Umbilical cord (tissue), 2 donors: ENCODE results near the gene ASCL2. TPM values are rescaled to one million over a fixed set of nuclear protein-coding genes. Genes with fewer than 3 reads are reported as not detected.

ENCODE experiments used
- DNase-seq: peaks from one replicate; pipeline ENCODE4 v3.0.0-alpha.2; 2015; ENCODE audit warnings: low spot score
- total RNA-seq: library from RNA; depleted of rRNA; stranded (reverse); fragments of >200 nt; gene quantifications from one replicate; pipeline ENCODE4 v1.2.3, GENCODE V29; 2014; ENCODE audit warnings: low replicate concordance; ENCODE audit not compliant: insufficient read depth

ASCL2 gene
- 2.4 TPM for total RNA-seq

GRCh38 chr11:2270322-2271076, at the start of gene ASCL2:
ASCL2 (minus strand) TSS chr11:2270588; CDS start chr11:2270332, 256 bp downstream.
- DNase-seq = no peak

- DNase-seq = no peak
These were observed 49.5 kb upstream of the ASCL2 start for GRCh38 chr11:2319791-2320472.

- DNase-seq = no peak
These were observed 48.3 kb upstream of the ASCL2 start for GRCh38 chr11:2318707-2319106.

GRCh38 chr11:2318123-2318522, 47.7 kb upstream of the ASCL2 start:
- DNase-seq = no peak

GRCh38 chr11:2317354-2318050, 47.1 kb upstream of the ASCL2 start:
- DNase-seq = no peak

GRCh38 chr11:2316963-2317244, 46.5 kb upstream of the ASCL2 start:
- DNase-seq = no peak

- no peak for DNase-seq
These were observed 46.0 kb upstream of the ASCL2 start for GRCh38 chr11:2316169-2316962.

- no peak for DNase-seq
These were observed 45.2 kb upstream of the ASCL2 start for GRCh38 chr11:2315395-2316168.

- DNase-seq = peak; percentile 98
These were observed 44.4 kb upstream of the ASCL2 start for GRCh38 chr11:2314525-2315394.

GRCh38 chr11:2314136-2314524, 43.7 kb upstream of the ASCL2 start:
- no peak for DNase-seq

GRCh38 chr11:2313051-2313951, 42.9 kb upstream of the ASCL2 start:
- DNase-seq = no peak

- DNase-seq = peak; percentile 71
These were observed 42.0 kb upstream of the ASCL2 start for GRCh38 chr11:2312232-2313042.

GRCh38 chr11:2311353-2312133, 41.2 kb upstream of the ASCL2 start:
- no peak for DNase-seq

- no peak for DNase-seq
These were observed 40.5 kb upstream of the ASCL2 start for GRCh38 chr11:2310786-2311352.

GRCh38 chr11:2310073-2310785, 39.8 kb upstream of the ASCL2 start:
- no peak for DNase-seq
